Activated T-cell treated with anti-CD3 and anti-CD28 coated beads, Interleukin-2, amount 50 U/mL, for 24 hours (primary cell): ENCODE measurements around the gene THOC5.

Experiments
- DNase-seq: peaks from one replicate; pipeline ENCODE4 v3.0.0-alpha.2; 2020
- H3K27ac Mint-ChIP-seq: 2 replicates; pipeline ENCODE4 v1.8.0; 2020; ENCODE audit warnings: mild to moderate bottlenecking, mixed read lengths
- H3K27me3 Mint-ChIP-seq: 2 replicates; pipeline ENCODE4 v1.8.0; 2020; ENCODE audit warnings: mixed read lengths
- H3K36me3 Mint-ChIP-seq: 2 replicates; pipeline ENCODE4 v1.8.0; 2020; ENCODE audit warnings: low read depth, mixed read lengths
- H3K4me1 Mint-ChIP-seq: 2 replicates; pipeline ENCODE4 v1.8.0; 2020; ENCODE audit warnings: low read depth, mixed read lengths
- H3K4me3 Mint-ChIP-seq: 2 replicates; pipeline ENCODE4 v1.8.0; 2020; ENCODE audit warnings: mild to moderate bottlenecking, moderate library complexity, mixed read lengths
- H3K9me3 Mint-ChIP-seq: 2 replicates; pipeline ENCODE4 v1.8.0; 2020; ENCODE audit warnings: mixed read lengths

THOC5 gene

DNA sequence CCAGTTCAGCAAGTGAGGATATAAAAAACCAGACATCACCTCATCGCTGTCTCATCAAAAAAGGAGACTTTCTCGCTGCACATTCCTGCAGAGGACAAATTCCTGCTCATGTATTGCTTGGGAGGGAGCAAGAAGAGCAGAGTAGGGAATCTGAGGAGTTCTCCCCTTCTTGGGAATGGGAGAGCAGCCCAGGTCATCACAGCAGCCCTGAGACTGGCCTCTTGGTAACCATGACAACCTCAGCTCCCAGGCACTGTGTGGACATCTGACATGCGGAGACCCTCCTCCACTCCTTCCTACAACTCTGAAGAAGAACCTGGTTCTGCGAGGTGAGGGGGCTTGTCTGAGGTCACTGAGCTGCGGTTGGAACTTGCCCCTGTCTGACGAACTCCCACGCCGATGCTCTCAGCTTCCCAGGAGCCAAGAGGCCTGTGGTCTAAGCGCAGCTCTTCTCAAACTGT is 97.3 kb downstream of the THOC5 start:
- no peak overlapping the region for H3K27ac Mint-ChIP-seq
- DNase-seq = no peak
- H3K36me3 Mint-ChIP-seq = no peaks in the 10 kb centered on the region
- H3K4me1 Mint-ChIP-seq = no peaks in the 10 kb centered on the region
- H3K27me3 Mint-ChIP-seq = no peaks in the 10 kb centered on the region
- H3K9me3 Mint-ChIP-seq = no peaks in the 10 kb centered on the region
- H3K4me3 Mint-ChIP-seq = no peak overlapping the region
